Measurements from ENCODE around the gene GRIN1.
A peak's percentile ranks its signal among the peaks of the same experiment; 100 is the strongest.

Gene GRIN1

DNA sequence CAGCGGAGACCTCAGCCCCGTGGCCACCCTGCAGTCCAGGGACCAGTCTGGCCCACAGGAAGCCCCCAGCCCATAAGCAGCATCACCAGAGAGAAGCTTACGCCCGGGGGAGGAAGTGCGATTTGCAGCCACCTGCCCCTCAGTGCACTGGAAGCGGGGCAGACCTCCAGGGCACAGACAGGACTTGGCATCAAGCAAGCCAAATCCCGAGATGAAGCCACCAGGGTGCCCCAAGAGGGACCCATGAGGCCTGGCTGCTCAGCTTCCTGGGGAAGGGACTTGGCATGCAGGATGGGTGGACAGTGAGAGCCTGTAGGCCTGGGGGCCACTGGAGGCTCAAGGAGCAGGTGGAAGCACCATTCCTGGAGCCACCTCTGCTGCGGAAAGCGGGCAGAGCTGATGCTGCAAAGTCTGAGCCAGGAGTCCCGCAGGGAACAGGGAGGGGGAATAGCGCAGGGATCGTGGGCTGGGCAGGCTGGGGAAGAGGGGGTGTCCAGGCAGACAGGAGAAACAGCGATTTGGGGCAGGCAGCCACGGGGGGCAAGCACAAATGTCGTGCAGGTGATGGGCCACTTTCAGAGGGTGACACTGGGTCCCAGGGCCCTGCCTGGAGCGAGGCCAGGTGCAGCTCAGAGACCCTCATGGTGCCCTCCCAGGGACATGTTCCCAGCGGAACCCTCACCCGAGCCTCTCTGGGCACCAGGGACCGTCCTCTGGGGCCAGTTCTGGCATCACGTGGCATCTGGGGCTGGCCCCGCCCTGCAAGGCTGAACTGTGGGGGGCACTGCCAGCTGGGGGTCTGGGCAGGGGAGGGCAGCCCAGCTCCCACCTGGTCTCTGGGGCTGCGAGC lies 27.7 kb downstream of the GRIN1 start:
- no peak for DNase-seq

DNA sequence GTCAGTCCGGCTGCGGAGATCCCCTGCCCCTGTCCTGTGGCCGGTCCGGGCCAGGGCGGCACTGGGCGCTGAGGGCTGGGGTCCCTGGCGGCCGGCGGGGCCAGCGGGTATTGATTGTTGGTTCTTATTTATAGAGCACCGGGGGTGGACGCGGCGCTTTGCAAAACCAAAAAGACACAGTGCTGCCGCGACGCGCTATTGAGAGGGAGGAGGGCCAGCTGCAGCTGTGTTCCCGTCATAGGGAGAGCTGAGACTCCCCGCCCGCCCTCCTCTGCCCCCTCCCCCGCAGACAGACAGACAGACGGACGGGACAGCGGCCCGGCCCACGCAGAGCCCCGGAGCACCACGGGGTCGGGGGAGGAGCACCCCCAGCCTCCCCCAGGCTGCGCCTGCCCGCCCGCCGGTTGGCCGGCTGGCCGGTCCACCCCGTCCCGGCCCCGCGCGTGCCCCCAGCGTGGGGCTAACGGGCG lies 28.4 kb downstream of the GRIN1 start:
- no peak for DNase-seq

DNA sequence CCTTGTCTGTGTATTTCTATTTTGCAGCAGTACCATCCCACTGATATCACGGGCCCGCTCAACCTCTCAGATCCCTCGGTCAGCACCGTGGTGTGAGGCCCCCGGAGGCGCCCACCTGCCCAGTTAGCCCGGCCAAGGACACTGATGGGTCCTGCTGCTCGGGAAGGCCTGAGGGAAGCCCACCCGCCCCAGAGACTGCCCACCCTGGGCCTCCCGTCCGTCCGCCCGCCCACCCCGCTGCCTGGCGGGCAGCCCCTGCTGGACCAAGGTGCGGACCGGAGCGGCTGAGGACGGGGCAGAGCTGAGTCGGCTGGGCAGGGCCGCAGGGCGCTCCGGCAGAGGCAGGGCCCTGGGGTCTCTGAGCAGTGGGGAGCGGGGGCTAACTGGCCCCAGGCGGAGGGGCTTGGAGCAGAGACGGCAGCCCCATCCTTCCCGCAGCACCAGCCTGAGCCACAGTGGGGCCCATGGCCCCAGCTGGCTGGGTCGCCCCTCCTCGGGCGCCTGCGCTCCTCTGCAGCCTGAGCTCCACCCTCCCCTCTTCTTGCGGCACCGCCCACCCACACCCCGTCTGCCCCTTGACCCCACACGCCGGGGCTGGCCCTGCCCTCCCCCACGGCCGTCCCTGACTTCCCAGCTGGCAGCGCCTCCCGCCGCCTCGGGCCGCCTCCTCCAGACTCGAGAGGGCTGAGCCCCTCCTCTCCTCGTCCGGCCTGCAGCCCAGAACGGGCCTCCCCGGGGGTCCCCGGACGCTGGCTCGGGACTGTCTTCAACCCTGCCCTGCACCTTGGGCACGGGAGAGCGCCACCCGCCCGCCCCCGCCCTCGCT lies 29.0 kb downstream of the GRIN1 start:
- peak; percentile 12 for DNase-seq

DNA sequence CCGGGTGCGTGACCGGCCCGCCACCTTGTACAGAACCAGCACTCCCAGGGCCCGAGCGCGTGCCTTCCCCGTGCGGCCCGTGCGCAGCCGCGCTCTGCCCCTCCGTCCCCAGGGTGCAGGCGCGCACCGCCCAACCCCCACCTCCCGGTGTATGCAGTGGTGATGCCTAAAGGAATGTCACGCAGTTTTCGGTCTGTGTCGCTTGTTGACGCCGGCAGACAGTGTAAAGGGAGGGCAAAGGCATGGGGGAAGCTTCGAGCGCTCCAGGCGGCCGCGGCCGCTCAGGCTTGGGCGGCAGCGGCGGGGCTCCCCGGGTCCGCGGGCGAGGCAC lies 29.6 kb downstream of the GRIN1 start:
- no peak for DNase-seq

DNA sequence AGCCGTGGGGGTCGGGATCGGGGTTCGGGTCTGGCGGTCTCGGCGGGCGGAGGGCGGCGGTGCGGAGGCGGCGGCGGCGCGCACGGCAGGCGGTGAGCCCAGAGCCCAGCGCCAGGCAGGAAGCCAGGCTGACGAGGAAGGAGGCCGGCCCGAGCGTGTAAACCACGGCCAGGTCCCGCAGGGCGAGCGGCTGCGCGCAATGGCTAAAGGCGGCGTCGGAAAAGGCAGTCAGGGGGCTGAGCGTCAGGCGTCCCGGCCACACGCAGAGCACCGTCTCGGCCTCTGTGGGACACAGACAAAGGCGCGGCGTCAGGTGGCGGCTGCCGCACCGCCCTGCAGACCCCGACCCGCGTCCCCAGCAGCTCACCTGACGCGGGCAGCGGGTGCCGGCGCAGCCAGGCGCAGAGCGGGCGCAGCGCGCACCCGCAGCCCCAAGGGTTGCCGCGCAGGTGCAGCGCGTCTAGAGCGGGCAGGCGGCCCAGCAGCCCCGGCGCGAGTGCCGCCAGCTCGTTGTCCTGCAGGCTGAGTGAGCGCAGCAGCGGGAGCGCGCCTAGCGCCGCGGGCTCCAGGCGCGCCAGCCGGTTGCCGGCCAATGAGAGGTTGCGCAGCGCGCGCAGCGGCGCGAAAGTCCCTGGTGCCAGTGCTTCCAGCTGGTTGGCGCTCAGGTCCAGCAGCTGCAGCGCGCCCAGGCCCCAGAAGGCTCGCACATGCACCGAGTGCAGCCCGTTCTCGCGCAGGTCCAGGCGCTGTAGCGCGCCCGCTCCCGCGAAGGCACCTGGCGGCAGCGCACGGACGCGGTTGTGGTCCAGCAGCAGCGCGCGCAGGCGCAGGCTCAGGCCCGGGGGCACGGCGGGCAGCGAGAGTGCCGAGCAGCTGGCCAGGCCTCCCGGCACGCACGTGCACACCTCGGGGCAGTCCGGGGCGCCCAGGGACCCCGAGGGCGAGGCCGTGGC lies 30.2 kb downstream of the GRIN1 start:
- peak; percentile 78 for DNase-seq

DNA sequence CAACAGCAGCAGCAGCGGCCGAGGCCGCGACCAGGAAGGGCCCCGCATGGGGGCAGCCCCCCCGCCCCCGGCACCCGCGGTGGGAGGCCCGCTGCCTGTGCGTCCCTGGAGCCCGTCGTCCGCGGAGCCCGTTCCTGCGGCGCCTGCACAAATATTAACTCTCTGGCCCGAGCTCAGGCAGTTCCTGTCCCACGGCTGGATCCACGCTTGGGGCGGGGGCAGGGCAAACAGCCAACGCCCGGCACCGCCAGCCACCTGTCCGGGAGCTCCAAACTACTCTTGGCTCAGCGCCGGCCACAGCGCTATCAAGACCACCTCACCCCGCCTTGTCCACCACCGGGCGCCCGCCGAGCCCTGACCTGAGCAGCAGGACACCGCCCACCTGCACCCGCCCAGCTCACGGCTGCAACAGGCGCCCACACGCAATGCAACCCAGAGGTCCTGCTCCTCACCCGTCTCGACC lies 31.0 kb downstream of the GRIN1 start, which contains the start of gene LRRC26:
Gene LRRC26, minus strand, starts transcription at position 156 of the 463 bp plus-strand sequence. Its CDS starts 108 bp downstream, at position 48.
- DNase-seq, result no peak

DNA sequence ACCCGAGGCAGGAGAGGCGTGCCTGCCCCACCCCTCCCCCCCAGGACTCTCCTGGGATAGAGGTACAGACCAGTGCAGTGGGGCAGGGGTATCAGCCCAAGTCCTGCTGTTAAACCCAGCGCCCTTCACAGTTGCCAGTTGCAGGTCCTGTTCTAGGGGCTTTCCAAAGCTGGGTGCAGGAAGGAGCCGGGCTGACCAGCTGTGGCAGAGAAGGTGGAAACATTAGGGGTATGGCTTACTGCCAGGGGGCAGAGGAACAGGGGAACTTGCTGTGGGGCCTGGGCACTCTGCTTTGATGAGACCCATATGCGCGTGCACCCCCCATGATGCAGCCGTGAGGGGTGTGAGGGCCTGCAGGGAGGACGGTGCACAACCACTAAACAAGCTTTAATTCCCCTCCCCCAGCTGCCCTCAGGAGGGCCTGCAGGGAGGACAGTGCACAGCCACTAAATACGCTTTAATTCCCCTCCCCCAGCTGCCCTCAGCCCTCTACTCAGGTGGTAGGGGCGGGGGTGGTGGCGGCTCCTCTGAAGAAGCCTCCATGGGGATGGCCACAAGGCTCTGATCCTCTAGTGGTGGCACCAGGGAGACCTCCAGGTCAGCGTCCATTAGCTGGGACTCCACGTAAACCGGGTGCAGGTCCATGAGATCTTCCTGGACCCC lies 31.7 kb downstream of the GRIN1 start:
- DNase-seq, result no peak

DNA sequence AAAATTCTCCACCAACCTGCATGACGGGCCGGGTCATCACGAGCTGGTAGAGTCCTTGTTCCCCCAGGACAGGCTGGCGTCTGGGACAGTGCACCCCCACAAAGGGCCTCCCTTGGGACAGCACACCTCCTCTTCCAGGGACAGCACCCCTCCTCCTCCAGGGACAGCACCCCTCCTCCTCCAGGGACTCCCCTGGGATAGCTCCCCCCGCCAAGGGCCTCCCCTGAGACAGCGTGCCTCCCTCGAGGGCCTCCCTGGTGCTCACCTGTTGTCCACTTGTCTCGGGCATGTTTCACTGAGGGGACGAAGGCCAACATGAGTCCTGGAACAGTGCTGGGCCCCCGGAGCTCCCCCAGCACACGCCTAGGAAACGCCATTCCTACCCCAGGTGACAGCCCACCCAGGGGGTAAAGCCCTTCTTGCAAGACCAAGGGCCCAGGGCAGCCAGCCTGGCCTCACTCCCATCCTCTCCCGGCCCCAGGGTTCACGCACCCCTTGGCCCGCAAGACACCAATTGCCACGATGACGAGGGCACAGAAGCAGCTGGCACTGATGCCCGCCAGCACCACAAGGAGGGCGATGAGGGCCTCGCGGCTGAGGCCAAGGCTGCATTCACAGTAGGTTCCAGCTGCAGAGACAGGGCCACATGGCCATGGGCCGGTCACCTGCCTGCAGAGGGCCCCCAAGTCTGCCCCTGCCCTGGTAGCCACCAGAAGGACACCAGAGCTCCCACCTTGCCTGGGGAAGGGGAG lies 32.4 kb downstream of the GRIN1 start:
- no peak for DNase-seq

DNA sequence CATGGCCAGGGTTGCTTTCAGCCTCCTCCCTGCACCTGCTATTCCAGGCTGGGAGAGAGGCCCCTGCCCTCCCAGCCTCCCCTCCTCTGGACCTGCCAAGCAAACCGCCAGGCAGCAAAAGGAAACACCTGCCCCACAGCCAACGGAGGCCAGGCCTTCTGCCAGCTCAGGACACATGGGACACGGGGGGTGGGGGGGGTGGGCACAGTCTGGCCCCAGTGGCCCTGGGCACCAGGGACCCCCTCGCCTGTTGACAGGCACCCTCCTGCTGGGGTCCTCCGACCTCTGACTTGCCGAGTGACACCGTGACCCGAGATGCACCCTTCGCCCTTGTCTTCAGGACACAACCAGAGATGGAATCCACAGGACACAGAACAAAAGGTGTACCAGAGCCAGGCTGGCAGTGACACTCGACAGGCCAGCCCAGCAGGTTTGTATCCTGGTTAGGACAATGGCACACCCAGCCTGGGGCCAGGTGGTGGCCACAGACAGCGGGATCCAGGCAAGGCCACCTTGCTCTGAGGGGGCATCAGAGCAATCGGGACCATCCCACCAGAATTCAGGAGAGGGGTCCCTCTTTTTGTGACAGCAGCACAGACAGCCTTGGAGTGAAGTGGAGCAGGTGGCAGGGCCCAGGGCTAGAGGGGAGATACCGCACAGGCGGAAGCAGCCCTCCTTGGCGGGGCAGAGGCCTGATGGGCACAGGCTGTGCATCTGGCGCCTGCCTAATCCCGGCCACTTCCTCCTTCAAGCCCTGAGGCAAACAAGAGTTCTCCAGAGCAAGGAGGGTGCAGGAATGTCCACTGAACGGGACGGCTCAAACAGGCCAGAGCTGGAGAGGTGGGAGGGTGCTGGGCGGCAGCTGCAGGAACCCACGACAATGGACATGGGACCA lies 34.2 kb downstream of the GRIN1 start:
- DNase-seq, result peak; percentile 38

DNA sequence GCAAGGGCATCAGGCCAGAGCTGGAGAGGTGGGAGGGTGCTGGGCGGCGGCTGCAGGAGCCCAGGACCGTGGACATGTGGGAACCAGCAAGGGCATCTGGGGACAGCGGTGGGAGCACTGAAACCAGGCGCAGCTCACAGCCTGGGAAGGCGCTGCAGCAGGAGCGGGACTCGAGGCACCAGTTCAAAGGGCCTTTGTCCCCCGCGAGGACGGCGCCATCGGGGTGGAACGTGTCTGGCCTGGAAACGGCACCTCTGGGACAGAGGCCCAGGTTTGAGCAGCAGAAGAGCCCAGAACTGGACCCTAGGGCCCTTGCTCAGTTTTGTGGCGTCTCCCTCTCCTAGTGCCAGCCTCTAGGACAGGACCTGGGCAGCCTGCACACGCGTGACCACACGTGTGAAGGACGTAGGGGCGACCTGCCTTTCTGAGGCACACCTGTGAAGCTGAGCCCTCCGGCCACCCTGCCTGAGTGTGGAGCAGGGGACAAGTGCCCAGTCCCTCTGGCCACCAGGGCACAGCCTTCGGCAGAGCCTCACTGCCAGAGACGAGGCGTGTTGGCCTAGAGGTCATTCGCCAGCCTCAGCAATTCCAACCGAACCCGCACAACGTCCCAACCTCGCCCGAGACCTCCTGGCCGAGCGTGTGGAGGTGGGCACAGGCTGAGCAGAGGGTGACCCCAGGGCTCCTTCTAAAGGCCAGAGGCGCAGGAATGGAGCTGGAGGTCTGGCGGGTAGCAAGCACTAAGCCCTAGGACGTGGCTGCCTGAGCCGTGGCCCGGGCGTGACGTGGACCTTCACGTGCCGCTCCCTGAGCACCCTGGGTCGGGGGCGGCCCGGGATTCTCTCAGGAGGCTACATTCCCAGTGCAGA lies 35.1 kb downstream of the GRIN1 start:
- no peak for DNase-seq

DNA sequence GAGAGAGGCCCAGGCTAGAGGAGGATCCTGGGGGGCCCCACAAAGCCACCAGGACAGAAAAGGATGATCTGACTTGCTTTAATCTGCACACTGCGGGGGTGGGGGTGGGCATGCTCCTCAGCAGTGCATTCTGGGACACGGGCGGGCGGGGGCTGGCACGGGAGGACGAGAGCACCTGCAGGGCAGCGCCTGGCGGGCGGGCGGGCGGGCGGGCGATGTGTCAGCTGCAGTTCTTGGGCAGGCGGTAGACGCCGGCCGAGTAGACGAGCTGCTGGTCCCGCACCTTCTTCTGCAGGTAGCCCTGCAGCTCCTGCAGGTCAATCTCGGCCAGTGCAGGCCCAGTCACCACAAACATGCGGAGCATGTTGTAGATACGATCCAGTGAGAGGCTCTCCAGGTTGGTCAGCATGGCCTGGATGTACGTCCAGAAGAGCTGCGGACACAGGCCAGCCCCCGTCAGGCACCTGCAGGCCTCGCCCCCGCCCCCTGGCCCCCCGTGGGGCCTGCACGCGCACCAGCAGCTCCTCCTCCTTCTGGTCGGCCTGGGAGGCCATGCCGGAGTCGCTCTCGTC lies 35.9 kb downstream of the GRIN1 start:
- no peak for DNase-seq

DNA sequence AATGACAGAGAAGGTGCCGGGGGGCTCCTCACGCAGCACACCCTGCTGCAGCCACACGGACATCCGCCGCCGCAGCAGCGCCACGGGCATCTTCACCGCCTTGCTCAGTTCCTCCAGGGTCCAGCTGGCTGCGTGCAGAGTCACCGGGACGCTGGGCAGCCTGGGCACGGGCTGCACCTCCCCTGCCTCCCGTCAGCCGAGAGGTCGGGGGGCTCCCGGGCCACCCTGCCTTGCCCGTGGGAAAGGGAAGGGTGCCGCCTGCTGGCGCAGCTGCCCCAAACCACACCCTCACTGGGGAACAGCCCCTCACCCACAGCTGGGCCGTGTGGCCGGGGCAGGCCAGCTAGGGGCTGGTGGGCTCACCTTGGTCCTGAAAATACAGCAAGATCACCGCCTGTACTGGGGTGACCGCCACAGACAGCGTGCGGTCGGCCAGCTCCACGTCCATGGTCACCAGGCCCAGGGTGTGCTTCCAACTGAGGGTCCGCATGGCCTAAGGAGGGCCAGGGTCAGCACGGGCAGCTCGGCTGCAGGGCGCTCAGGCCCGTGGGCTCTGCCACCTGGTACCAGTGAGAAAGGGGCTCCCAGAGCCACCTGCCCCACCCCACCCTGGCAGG lies 36.5 kb downstream of the GRIN1 start:
- no peak for DNase-seq

DNA sequence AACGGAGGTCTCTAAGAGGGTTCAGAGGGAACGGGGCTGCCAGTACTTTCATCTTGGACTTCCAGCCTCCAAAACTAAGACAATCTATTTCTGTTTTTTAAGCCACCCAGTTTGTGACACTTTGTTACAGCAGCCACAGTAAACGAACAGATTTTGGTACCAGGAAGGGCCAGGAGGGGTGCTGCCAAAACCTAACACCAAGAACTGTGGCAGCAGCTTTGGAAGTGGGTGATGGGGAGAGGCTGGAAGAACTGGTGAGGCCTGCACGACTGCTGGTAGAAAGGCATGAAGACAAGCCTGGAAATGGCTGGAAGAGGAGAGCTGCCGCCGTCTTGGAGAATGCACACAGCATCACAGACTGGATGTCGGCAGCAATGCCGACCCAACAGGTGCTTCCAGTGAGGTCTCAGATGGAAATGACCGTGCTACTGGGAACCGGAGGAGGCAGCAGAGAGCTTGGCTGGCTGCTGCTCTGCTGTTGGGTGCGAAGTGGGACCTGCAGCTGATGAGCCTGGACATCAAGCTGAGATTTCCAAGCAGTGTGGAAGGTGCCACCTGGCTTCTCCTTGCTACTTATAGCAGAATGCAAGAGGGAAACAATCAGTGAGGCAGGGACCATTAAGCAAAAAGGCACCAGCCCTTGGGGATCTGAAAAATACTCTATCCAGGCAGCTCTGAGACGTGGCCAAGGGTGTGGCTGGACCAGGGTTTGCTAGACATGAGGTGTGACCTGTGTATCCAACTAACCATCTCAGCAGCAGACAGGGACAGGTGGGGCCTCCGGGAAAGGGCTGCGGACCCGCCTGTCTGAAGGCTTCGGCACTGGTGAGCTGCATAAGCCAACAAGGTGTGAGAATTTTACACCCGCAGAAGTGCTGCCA lies 37.6 kb downstream of the GRIN1 start:
- peak; percentile 18 for DNase-seq

DNA sequence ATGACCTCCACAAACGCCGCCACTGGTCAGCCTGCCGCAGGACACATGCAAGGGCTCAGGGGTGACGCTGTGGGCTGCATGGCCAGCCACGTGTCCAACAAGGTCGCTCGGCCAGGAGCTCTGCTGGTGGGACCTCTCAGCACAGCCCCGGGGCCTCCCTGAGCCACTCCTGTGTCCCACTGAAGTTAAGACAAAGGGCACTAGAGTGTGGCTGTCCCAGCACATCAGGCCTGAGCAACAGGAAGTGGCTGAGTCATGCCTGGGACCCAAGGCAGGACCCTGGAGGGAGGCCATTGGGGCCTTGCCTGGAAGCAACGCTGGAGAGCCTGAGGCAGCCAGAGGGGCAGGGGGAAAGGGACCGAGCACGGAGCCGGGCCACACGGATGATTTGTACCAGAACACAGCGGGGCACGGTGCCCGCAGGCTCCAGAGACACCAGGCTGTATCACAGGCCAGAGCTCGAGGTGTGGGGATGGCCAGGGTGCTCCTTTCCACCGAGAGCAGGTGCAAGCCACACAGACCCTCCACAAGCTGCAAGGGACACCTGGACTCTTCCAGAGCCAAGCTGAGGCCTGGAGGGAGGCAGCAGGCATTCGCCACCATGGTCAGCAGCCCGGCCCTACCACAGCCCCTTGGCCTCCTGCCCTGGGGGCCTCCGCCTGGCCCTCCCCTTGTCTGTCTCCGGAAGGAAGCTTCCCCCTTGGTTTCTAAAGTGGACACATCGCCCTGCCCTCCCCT lies 39.4 kb downstream of the GRIN1 start:
- no peak for DNase-seq

DNA sequence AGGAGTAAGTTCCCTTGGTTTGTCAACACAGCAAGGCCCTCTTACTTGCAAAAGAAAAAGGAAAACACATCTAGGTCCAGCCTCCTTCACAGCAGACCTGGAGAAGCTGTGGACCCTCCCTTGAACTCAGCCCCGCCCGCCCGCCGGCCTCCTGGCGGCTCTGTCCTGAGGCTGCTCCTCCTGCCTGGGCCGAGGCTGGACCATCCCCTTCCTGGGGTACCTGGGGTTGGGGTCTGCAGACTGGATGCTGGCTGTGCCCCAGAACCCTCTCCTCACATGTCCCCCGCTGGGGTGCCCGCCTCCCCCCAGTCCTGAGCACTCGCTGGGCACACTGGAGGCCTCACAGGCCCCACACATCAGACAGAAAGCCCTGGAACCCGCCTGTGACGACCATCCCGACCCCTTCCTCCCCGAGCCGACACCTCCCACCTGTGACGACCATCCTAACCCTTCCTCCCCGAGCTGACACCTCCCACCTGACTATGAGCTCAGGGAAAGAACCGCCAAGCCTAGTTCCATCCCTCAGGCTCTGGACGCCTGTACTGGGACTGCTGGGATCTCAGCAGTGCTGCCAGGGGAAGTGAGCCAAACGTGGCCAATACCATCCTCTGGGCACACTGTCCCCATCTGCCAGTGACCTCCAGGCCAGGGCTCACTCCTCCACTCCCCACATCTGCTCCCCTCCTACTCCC lies 40.1 kb downstream of the GRIN1 start:
- no peak for DNase-seq

DNA sequence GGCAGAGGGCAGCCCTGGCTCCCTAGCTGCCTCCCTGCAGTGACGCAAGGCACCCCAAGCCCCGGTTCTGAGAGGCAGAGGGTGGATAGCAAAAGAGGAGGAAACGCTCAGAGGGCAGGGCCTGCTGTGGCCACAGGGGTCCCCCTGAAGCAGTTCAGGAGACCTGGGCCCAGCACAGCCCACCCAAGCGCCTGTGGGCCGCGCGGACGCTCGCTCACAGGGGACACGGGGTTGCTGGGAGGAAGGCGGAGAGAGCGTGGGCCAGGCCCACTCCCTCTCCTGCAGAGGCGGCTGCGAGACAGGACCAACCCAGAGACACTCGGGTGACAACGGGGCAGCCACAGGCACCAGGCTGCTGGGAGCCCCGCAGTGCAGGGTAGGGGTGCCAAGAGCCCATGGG lies 40.8 kb downstream of the GRIN1 start:
- DNase-seq, result no peak

Data from NCI-H2029 (cell line).